ENCODE results near the gene UXS1. TPM values are rescaled to one million over a fixed set of nuclear protein-coding genes. Genes with fewer than 3 reads are reported as not detected.

Gene UXS1
- total RNA-seq, 1 experiment from 2014 or later = 46.3 TPM

GRCh38 chr2:106054880-106055655 is 139.0 kb downstream of the UXS1 start:
- no peak overlapping the region for H3K4me3 Mint-ChIP-seq
- H3K4me2 ChIP-seq (ENCODE audit: insufficient read depth, insufficient read length, low read length) = no peak overlapping the region
- H3K79me1 ChIP-seq (ENCODE audit: insufficient read depth, low read depth, low read length, poor library complexity, severe bottlenecking) = no peaks in the 10 kb centered on the region
- H4K8ac ChIP-seq (replicated peaks; ENCODE audit: insufficient read length, low read depth, low read length) = no peak overlapping the region
- no peaks in the 10 kb centered on the region for H3K79me2 ChIP-seq (ENCODE audit: insufficient read depth, low read length)
- H2BK12ac ChIP-seq (ENCODE audit: insufficient read length, low read depth, low read length) = no peak overlapping the region
- no peak overlapping the region for H2BK15ac ChIP-seq (ENCODE audit: low read depth, low read length)
- H3K36me3 Mint-ChIP-seq (ENCODE audit: insufficient read depth in 1 of 3, low read depth in 3 of 3) = peaks cover 0 to 4% (median 2%) of the 10 kb centered on the region in 3 experiments; a peak in 4 of 7 replicates
- H3K27me3 Mint-ChIP-seq (ENCODE audit: low read depth) = peaks cover 8% of the 10 kb centered on the region
- H3T11ph ChIP-seq (ENCODE audit: low read length) = no peak overlapping the region
- H2AK5ac ChIP-seq (ENCODE audit: insufficient read length, low read length) = no peak overlapping the region
- no peak overlapping the region for H3K27ac ChIP-seq (ENCODE audit: insufficient read length, low read depth, low read length)
- no peak overlapping the region for H2AFZ ChIP-seq (ENCODE audit: low read length)
- no peak overlapping the region for H2BK120ac ChIP-seq (ENCODE audit: low read depth, low read length, poor library complexity, severe bottlenecking)
- H3K14ac ChIP-seq (ENCODE audit: insufficient read depth, low read length) = no peak overlapping the region; the same call in 1 of the 2 replicates
- no peak overlapping the region for H3K23ac ChIP-seq (ENCODE audit: insufficient read length, low read depth, low read length)
- H3K9me3 Mint-ChIP-seq = peaks cover 0 to 7% of the 10 kb centered on the region in 2 experiments; a peak in 2 of 5 replicates
- H3K23me2 ChIP-seq (ENCODE audit: insufficient read length, low read depth, low read length, poor library complexity, severe bottlenecking) = no peaks in the 10 kb centered on the region
- H2BK20ac ChIP-seq (ENCODE audit: low read depth, low read length, poor library complexity, severe bottlenecking) = no peak overlapping the region
- no peaks in the 10 kb centered on the region for H3K9me3 ChIP-seq (ENCODE audit: control insufficient read depth, low read depth, low read length)
- TF ChIP-seq, protein P1, sequence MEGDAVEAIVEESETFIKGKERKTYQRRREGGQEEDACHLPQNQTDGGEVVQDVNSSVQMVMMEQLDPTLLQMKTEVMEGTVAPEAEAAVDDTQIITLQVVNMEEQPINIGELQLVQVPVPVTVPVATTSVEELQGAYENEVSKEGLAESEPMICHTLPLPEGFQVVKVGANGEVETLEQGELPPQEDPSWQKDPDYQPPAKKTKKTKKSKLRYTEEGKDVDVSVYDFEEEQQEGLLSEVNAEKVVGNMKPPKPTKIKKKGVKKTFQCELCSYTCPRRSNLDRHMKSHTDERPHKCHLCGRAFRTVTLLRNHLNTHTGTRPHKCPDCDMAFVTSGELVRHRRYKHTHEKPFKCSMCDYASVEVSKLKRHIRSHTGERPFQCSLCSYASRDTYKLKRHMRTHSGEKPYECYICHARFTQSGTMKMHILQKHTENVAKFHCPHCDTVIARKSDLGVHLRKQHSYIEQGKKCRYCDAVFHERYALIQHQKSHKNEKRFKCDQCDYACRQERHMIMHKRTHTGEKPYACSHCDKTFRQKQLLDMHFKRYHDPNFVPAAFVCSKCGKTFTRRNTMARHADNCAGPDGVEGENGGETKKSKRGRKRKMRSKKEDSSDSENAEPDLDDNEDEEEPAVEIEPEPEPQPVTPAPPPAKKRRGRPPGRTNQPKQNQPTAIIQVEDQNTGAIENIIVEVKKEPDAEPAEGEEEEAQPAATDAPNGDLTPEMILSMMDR (conservative IDR thresholded peaks at IDR 0.05) = no peak
- H4K91ac ChIP-seq (ENCODE audit: insufficient read length, low read depth, low read length) = no peak overlapping the region
- no peak overlapping the region for H3K56ac ChIP-seq (ENCODE audit: insufficient read length, low read depth, low read length)
- H4K20me1 ChIP-seq (ENCODE audit: control insufficient read depth, insufficient read depth, insufficient read length) = no peaks in the 10 kb centered on the region
- H3K18ac ChIP-seq (ENCODE audit: insufficient read length, low read depth, low read length) = no peak overlapping the region
- peak overlapping the region in 1 of 3 experiments; percentile 14; a peak in 2 of 7 replicates for H3K27ac Mint-ChIP-seq
- no peak overlapping the region for H3K4ac ChIP-seq (ENCODE audit: low read depth, low read length)
- no peak overlapping the region for H3K9ac ChIP-seq (ENCODE audit: extremely low read depth, insufficient read length, low read length)
- no peak overlapping the region for H2BK5ac ChIP-seq (ENCODE audit: insufficient read length, low read length)
- no peaks in the 10 kb centered on the region for H3K27me3 ChIP-seq (ENCODE audit: insufficient read depth, low read length)
- DNase-seq = no peak
- H4K5ac ChIP-seq (ENCODE audit: insufficient read length, low read depth, low read length) = no peak overlapping the region
- peaks cover 4% of the 10 kb centered on the region in 2 experiments for H3K4me1 Mint-ChIP-seq
- no peaks in the 10 kb centered on the region for H3K4me1 ChIP-seq (ENCODE audit: insufficient read depth, low read length)
- no CpG with 5 or more reads among the region's 12 CpGs for WGBS (ENCODE audit: extremely low coverage, insufficient read length, low lambda C conversion rate)
